ENCODE measurements around the gene REXO5. TPM values are rescaled to one million over a fixed set of nuclear protein-coding genes. Genes with fewer than 3 reads are reported as not detected.

REXO5 gene
- total and polyA plus RNA-seq, 2 of the 13 experiments (the other 11 are each of a cell fraction or from before 2014, with no cell fraction given), result 5.9 to 13.1 TPM

- TF ChIP-seq, protein P1, sequence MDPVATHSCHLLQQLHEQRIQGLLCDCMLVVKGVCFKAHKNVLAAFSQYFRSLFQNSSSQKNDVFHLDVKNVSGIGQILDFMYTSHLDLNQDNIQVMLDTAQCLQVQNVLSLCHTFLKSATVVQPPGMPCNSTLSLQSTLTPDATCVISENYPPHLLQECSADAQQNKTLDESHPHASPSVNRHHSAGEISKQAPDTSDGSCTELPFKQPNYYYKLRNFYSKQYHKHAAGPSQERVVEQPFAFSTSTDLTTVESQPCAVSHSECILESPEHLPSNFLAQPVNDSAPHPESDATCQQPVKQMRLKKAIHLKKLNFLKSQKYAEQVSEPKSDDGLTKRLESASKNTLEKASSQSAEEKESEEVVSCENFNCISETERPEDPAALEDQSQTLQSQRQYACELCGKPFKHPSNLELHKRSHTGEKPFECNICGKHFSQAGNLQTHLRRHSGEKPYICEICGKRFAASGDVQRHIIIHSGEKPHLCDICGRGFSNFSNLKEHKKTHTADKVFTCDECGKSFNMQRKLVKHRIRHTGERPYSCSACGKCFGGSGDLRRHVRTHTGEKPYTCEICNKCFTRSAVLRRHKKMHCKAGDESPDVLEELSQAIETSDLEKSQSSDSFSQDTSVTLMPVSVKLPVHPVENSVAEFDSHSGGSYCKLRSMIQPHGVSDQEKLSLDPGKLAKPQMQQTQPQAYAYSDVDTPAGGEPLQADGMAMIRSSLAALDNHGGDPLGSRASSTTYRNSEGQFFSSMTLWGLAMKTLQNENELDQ (CRISPR knock-in tag; IDR thresholded peaks at IDR 0.05; ENCODE audit: borderline replicate concordance), result no peak
- no peak for TF ChIP-seq KDM5A (IDR thresholded peaks at IDR 0.05; ENCODE audit: borderline replicate concordance, low read length)
- peak; percentile 60; the same call in 1 of the 2 replicates for TF ChIP-seq ESRRA (CRISPR knock-in tag; IDR thresholded peaks at IDR 0.05; ENCODE audit: low read depth)
- TF ChIP-seq SOX13 (IDR thresholded peaks at IDR 0.05), result no peak
- peak in 1 of 2 experiments; percentile 65; a peak in 2 of 4 replicates for TF ChIP-seq SOX13 (CRISPR knock-in tag; conservative IDR thresholded peaks at IDR 0.05 in 1 of 2, IDR thresholded peaks at IDR 0.05 in 1 of 2)
- TF ChIP-seq, protein P2, sequence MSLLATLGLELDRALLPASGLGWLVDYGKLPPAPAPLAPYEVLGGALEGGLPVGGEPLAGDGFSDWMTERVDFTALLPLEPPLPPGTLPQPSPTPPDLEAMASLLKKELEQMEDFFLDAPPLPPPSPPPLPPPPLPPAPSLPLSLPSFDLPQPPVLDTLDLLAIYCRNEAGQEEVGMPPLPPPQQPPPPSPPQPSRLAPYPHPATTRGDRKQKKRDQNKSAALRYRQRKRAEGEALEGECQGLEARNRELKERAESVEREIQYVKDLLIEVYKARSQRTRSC (CRISPR knock-in tag; IDR thresholded peaks at IDR 0.05; ENCODE audit: low read depth), result no peak
- TF ChIP-seq TSC22D2 (CRISPR knock-in tag; IDR thresholded peaks at IDR 0.05; ENCODE audit: borderline replicate concordance), result no peak
- TF ChIP-seq, protein P3, sequence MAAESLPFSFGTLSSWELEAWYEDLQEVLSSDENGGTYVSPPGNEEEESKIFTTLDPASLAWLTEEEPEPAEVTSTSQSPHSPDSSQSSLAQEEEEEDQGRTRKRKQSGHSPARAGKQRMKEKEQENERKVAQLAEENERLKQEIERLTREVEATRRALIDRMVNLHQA (CRISPR knock-in tag; IDR thresholded peaks at IDR 0.05), result no peak
- no peak for TF ChIP-seq ZNF879 (CRISPR knock-in tag; IDR thresholded peaks at IDR 0.05)
- no peak for TF ChIP-seq THAP11 (CRISPR knock-in tag; IDR thresholded peaks at IDR 0.05)
- no peak for TF ChIP-seq KMT2B (CRISPR knock-in tag; IDR thresholded peaks at IDR 0.05)
- TF ChIP-seq, protein P4, sequence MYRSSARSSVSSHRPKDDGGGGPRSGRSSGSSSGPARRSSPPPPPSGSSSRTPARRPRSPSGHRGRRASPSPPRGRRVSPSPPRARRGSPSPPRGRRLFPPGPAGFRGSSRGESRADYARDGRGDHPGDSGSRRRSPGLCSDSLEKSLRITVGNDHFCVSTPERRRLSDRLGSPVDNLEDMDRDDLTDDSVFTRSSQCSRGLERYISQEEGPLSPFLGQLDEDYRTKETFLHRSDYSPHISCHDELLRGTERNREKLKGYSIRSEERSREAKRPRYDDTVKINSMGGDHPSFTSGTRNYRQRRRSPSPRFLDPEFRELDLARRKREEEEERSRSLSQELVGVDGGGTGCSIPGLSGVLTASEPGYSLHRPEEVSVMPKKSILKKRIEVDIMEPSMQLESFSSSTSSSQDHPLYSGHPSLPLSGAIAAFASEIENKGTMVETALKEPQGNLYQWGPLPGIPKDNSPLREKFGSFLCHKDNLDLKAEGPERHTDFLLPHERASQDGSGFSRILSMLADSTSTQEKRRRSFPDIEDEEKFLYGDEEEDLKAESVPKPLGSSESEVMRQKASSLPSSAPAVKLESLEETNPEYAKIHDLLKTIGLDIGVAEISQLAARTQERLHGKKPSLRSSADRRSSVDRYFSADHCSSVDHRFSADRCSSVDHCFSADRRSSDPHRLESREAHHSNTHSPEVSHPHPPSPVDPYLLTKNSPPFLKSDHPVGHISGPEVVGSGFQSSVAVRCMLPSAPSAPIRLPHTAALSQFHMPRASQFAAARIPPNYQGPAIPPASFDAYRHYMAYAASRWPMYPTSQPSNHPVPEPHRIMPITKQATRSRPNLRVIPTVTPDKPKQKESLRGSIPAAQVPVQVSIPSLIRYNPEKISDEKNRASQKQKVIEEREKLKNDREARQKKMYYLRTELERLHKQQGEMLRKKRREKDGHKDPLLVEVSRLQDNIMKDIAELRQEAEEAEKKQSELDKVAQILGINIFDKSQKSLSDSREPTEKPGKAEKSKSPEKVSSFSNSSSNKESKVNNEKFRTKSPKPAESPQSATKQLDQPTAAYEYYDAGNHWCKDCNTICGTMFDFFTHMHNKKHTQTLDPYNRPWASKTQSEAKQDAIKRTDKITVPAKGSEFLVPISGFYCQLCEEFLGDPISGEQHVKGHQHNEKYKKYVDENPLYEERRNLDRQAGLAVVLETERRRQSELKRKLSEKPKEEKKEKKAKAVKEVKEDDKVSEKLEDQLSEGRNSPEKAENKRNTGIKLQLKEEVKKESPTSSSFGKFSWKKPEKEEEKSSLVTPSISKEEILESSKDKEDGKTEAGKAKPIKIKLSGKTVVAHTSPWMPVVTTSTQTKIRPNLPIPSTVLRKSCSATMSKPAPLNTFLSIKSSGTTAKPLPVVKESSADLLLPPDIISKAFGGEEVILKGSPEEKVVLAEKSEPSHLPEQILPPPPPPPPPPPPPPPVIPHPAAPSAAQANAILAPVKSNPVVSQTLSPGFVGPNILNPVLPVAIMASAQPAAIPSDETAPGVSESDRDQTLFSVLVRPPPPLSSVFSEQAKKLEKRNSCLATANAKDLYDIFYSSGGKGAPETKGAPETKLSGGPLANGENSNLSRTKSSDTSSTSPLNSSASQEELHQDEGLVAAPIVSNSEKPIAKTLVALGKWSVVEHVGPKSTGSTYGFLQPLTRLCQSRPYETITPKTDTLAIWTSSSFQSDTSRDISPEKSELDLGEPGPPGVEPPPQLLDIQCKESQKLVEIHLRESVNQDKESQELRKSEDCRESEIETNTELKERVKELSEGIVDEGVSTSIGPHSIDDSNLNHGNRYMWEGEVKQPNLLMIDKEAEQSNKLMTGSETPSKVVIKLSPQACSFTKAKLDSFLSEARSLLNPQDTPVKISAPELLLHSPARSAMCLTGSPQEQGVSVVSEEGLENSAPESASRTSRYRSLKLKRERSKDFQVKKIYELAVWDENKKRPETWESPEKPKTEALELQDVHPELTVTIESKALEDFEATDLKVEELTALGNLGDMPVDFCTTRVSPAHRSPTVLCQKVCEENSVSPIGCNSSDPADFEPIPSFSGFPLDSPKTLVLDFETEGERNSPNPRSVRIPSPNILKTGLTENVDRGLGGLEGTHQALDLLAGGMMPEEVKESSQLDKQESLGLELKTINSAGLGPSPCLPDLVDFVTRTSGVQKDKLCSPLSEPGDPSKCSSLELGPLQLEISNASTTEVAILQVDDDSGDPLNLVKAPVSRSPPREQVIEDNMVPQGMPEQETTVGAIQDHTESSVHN (CRISPR knock-in tag; IDR thresholded peaks at IDR 0.05), result 0 out of 2 replicates have a peak, but pooled peaks have one; percentile 47
- TF ChIP-seq ZNF841 (CRISPR knock-in tag; IDR thresholded peaks at IDR 0.05; ENCODE audit: borderline replicate concordance), result no peak
- no peak for TF ChIP-seq ZNF274 (CRISPR knock-in tag; IDR thresholded peaks at IDR 0.05)
- no peak for TF ChIP-seq ZNF253 (CRISPR knock-in tag; IDR thresholded peaks at IDR 0.05; ENCODE audit: borderline replicate concordance)
- TF ChIP-seq FOSL2 (CRISPR knock-in tag; IDR thresholded peaks at IDR 0.05), result peak; percentile 22; the same call in 1 of the 2 replicates
- TF ChIP-seq GTF2F1 (IDR thresholded peaks at IDR 0.05; ENCODE audit: low read length), result no peak
- no peak for TF ChIP-seq ZNF761 (CRISPR knock-in tag; conservative IDR thresholded peaks at IDR 0.05)
- no peak for TF ChIP-seq SP1 (IDR thresholded peaks at IDR 0.05)
- TF ChIP-seq SP1 (CRISPR knock-in tag; IDR thresholded peaks at IDR 0.05), result no peak
- TF ChIP-seq RARA (CRISPR knock-in tag; IDR thresholded peaks at IDR 0.05), result no peak
These were observed 88.1 kb downstream of the REXO5 start (continued) for GRCh38 chr16:20894388-20894787.

Data from HepG2 (cell line).